ENCODE data around the gene DPEP2.

The DPEP2 gene

DNA sequence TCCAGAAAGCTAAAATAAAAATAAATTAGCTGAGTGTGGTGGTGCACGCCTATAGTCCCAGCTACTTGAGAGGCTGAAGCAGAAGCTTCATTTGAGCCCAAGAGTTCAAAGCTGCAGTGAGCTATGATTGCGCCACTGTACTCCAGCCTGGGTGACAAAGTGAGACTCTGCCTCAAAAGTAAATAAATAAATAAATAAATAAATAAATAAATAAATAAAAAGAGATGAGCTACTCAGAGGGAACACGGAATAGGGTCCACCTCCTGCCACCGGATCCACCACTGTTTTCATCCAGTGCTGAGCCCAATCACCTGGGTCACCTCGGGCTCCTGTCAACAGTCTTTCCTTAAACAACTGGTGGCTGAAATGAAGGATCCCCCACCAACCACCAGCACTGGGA, 12.3 kb downstream of the DPEP2 start:
- Histone ChIP-seq H3K9ac (ENCODE audit: low read depth, low read length, poor library complexity, severe bottlenecking) (no peak overlapping the region), H4K20me1 (ENCODE audit: insufficient read depth, low read length, poor library complexity, severe bottlenecking) (no peaks in the 10 kb centered on the region), H3K4me2 (ENCODE audit: low read depth, low read length, poor library complexity, severe bottlenecking) (no peak overlapping the region)

DNA sequence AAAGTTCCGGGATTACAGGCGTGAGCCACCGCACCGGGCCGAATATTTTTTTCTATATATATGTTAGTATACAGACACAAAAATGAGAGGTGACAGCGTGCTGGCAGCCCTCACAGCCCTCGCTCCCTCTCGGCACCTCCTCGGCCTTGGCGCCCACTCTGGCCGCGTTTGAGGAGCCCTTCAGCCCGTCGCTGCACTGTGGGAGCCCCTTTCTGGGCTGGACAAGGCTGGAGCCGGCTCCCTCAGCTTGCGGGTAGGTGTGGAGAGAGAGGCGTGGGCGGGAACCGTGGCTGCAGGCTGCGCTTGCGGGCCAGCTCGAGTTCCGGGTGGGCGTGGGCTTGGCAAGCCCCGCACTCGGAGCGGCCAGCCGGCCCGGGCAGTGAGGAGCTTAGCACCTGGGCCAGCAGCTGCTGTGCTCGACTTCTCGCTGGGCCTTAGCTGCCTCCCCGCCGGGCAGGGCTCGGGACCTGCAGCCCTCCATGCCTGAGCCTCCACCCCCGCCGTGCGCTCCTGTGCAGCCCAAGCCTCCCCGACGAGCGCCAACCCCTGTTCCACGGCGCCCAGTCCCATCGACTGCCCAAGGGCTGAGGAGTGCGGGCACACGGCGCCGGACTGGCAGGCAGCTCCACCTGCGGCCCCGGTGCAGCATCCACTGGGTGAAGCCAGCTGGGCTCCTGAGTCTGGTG, 17.1 kb downstream of the DPEP2 start:
- Histone ChIP-seq H3K4me3 (ENCODE audit: low read length, poor library complexity, severe bottlenecking) (no peak overlapping the region), H3K9me2 (replicated peaks; ENCODE audit: low read depth, low read length) (no peaks in the 10 kb centered on the region), H3F3A (ENCODE audit: low read depth) (no peaks in the 10 kb centered on the region), H3K4me2 (ENCODE audit: low read depth, low read length, poor library complexity, severe bottlenecking) (no peak overlapping the region), H2AFZ (ENCODE audit: low read length) (no peak overlapping the region), H3K27me3 (ENCODE audit: insufficient read depth, low read length, poor library complexity, severe bottlenecking) (no peaks in the 10 kb centered on the region), H3K9ac (ENCODE audit: low read depth, low read length, poor library complexity, severe bottlenecking) (no peak overlapping the region), H4K20me1 (ENCODE audit: insufficient read depth, low read length, poor library complexity, severe bottlenecking) (no peaks in the 10 kb centered on the region), H3K4me1 (ENCODE audit: insufficient read depth, low read length, poor library complexity, severe bottlenecking) (peaks cover 19% of the 10 kb centered on the region), H3K36me3 (ENCODE audit: insufficient read depth, low read length) (no peaks in the 10 kb centered on the region), H3K79me2 (ENCODE audit: insufficient read depth, low read length) (no peaks in the 10 kb centered on the region), H3K9me3 (ENCODE audit: insufficient read depth, low read depth, low read length) (no peaks in the 10 kb centered on the region)
- TF ChIP-seq, protein P1, sequence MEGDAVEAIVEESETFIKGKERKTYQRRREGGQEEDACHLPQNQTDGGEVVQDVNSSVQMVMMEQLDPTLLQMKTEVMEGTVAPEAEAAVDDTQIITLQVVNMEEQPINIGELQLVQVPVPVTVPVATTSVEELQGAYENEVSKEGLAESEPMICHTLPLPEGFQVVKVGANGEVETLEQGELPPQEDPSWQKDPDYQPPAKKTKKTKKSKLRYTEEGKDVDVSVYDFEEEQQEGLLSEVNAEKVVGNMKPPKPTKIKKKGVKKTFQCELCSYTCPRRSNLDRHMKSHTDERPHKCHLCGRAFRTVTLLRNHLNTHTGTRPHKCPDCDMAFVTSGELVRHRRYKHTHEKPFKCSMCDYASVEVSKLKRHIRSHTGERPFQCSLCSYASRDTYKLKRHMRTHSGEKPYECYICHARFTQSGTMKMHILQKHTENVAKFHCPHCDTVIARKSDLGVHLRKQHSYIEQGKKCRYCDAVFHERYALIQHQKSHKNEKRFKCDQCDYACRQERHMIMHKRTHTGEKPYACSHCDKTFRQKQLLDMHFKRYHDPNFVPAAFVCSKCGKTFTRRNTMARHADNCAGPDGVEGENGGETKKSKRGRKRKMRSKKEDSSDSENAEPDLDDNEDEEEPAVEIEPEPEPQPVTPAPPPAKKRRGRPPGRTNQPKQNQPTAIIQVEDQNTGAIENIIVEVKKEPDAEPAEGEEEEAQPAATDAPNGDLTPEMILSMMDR (conservative IDR thresholded peaks at IDR 0.05; ENCODE audit: low read length): no peak

More for the DNA sequence above, 12.3 kb downstream of the DPEP2 start:
- H2AFZ ChIP-seq (ENCODE audit: low read length): no peak overlapping the region
- no peaks in the 10 kb centered on the region for H3K27me3 ChIP-seq (ENCODE audit: insufficient read depth, low read length, poor library complexity, severe bottlenecking)
- H3K9me2 ChIP-seq (replicated peaks; ENCODE audit: low read depth, low read length): no peaks in the 10 kb centered on the region
- no peaks in the 10 kb centered on the region for H3F3A ChIP-seq (ENCODE audit: low read depth)
- H3K4me1 ChIP-seq (ENCODE audit: insufficient read depth, low read length, poor library complexity, severe bottlenecking): peaks cover 19% of the 10 kb centered on the region
- no peaks in the 10 kb centered on the region for H3K79me2 ChIP-seq (ENCODE audit: insufficient read depth, low read length)
- TF ChIP-seq, protein P1 (conservative IDR thresholded peaks at IDR 0.05; ENCODE audit: low read length): no peak
- TF ChIP-seq EZH2phosphoT487 (IDR thresholded peaks at IDR 0.05; ENCODE audit: borderline replicate concordance): no peak
- H3K4me3 ChIP-seq (ENCODE audit: low read length, poor library complexity, severe bottlenecking): no peak overlapping the region
- H3K9me3 ChIP-seq (ENCODE audit: insufficient read depth, low read depth, low read length): no peaks in the 10 kb centered on the region
- H3K36me3 ChIP-seq (ENCODE audit: insufficient read depth, low read length): no peaks in the 10 kb centered on the region

DNA sequence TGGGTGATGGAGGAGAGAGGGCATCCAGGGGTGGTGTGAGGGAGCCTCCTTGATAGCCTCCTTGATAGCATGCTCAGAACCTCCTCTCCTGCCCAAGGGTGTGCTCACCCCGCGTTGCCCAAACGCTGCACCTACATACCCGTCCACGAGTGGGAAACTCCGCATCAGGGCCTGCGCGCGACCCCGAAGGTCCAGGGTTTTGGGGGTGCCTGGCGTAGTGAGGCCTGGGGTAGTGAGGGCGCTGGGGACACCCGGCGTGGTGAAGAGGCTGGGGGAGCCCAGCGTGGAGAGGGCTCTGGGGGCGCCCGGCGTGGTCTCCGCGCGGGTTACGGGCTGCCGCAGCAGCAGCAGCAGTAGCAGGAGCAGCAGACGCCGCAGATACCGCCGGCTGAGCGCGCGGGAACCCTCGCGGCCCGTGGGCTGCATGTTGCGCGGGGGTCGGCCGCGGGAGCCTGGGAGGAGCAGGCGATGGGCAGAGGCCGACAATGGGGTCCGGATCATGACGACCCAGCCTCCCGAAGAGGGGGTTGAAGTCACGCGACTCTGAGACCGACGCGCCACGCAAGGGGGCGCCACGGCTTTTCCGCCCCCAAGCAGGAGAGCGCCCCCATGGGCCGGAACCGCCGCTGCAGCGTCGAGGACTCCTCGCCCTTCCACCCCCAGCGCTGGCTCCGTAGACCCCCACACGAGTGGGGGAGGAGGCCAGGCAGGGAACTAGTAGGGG, 19.2 kb downstream of the DPEP2 start, which contains the start of gene DPEP3:
TSS of gene DPEP3 (minus strand) at position 545 of the 724 bp plus-strand sequence. CDS start at position 426, 119 bp downstream.
- Histone ChIP-seq H3K36me3 (ENCODE audit: insufficient read depth, low read length) (no peaks in the 10 kb centered on the region), H3K79me2 (ENCODE audit: insufficient read depth, low read length) (no peaks in the 10 kb centered on the region), H3K4me3 (ENCODE audit: low read length, poor library complexity, severe bottlenecking) (no peak within 1 kb of the TSS), H3K27me3 (ENCODE audit: insufficient read depth, low read length, poor library complexity, severe bottlenecking) (no peaks in the 10 kb centered on the region), H4K20me1 (ENCODE audit: insufficient read depth, low read length, poor library complexity, severe bottlenecking) (no peaks in the 10 kb centered on the region), H3K4me2 (ENCODE audit: low read depth, low read length, poor library complexity, severe bottlenecking) (no peak within 1 kb of the TSS), H3K9ac (ENCODE audit: low read depth, low read length, poor library complexity, severe bottlenecking) (no peak within 1 kb of the TSS), H3K9me3 (ENCODE audit: insufficient read depth, low read depth, low read length) (no peaks in the 10 kb centered on the region), H3K4me1 (ENCODE audit: insufficient read depth, low read length, poor library complexity, severe bottlenecking) (peaks cover 17% of the 10 kb centered on the region), H2AFZ (ENCODE audit: low read length) (no peak within 1 kb of the TSS), H3F3A (ENCODE audit: low read depth) (no peaks in the 10 kb centered on the region), H3K9me2 (replicated peaks; ENCODE audit: low read depth, low read length) (no peaks in the 10 kb centered on the region)
- TF ChIP-seq EZH2phosphoT487 (IDR thresholded peaks at IDR 0.05; ENCODE audit: borderline replicate concordance): no peak
- TF ChIP-seq, protein P1 (conservative IDR thresholded peaks at IDR 0.05; ENCODE audit: low read length): no peak

All from Loucy (cell line).